GM23338 (cell line): ENCODE results near the gene AP2A2. TPM values are rescaled to one million over a fixed set of nuclear protein-coding genes. Genes with fewer than 3 reads are reported as not detected.

Source experiments
- ATAC-seq: fragments of 200-7000 bp; cut with Tn5 transposase; 3 replicates; pipeline ENCODE4 v1.9.1; 2020
- DNase-seq: peaks from one replicate; pipeline ENCODE4 v3.0.0-alpha.2; 2015; ENCODE audit warnings: low spot score
- H2AFZ ChIP-seq: fragments of 200-600 bp; sonication (generic); 2 replicates; pipeline ENCODE4 v1.8.0; 2016; ENCODE audit warnings: antibody characterized with exemption, mild to moderate bottlenecking, moderate library complexity
- H3F3A ChIP-seq: fragments of 200-600 bp; sonication (generic); replicated peaks from 2 replicates; pipeline ENCODE4 v1.8.0; 2017; ENCODE audit warnings: antibody characterized with exemption, mixed run types, low read depth
- H3K27ac ChIP-seq: fragments of 200-600 bp; sonication (generic); 2 replicates; pipeline ENCODE4 v1.6.1; 2016; ENCODE audit warnings: low read depth
- H3K27me3 ChIP-seq: fragments of 200-600 bp; sonication (generic); 2 replicates; pipeline ENCODE4 v1.8.0; 2016; ENCODE audit warnings: mild to moderate bottlenecking, mixed run types, moderate library complexity; ENCODE audit not compliant: insufficient read depth
- H3K36me3 ChIP-seq: fragments of 200-600 bp; sonication (generic); 2 replicates; pipeline ENCODE4 v1.8.0; 2016; ENCODE audit warnings: mild to moderate bottlenecking; ENCODE audit not compliant: insufficient read depth
- H3K4me1 ChIP-seq: fragments of 200-600 bp; sonication (generic); 2 replicates; pipeline ENCODE4 v1.8.0; 2016; ENCODE audit warnings: mild to moderate bottlenecking, moderate library complexity; ENCODE audit not compliant: insufficient read depth
- H3K4me2 ChIP-seq: fragments of 200-600 bp; sonication (generic); 2 replicates; pipeline ENCODE4 v1.7.1; 2017; ENCODE audit warnings: mixed run types
- H3K4me3 ChIP-seq: fragments of 200-600 bp; sonication (generic); 2 replicates; pipeline ENCODE4 v1.6.1; 2016; ENCODE audit warnings: mixed run types
- H3K79me2 ChIP-seq: fragments of 200-600 bp; sonication (generic); replicated peaks from 2 replicates; pipeline ENCODE4 v1.8.0; 2017; ENCODE audit warnings: mild to moderate bottlenecking; ENCODE audit not compliant: insufficient read depth
- H3K9me2 ChIP-seq: fragments of 200-600 bp; sonication (generic); 2 replicates; pipeline ENCODE4 v1.8.0; 2017; ENCODE audit not compliant: insufficient read depth
- H4K20me1 ChIP-seq: fragments of 200-600 bp; sonication (generic); replicated peaks from 2 replicates; pipeline ENCODE4 v1.8.0; 2017; ENCODE audit warnings: mild to moderate bottlenecking; ENCODE audit not compliant: insufficient read depth
- H3K27ac Mint-ChIP-seq: 2 replicates; pipeline ENCODE4 v1.8.0; 2020; ENCODE audit warnings: inconsistent platforms, mild to moderate bottlenecking, moderate library complexity, mixed read lengths
- H3K27me3 Mint-ChIP-seq: 3 replicates; pipeline ENCODE4 v1.8.0; 2022; ENCODE audit warnings: low read depth, mild to moderate bottlenecking, moderate library complexity, mixed read lengths, inconsistent platforms; ENCODE audit not compliant: insufficient read depth, poor library complexity
- H3K36me3 Mint-ChIP-seq: 3 replicates; pipeline ENCODE4 v1.8.0; 2021; ENCODE audit warnings: low read depth, mild to moderate bottlenecking, inconsistent platforms, moderate library complexity, mixed read lengths
- H3K4me1 Mint-ChIP-seq: 3 replicates; pipeline ENCODE4 v1.8.0; 2020; ENCODE audit warnings: mild to moderate bottlenecking, inconsistent platforms, mixed read lengths
- H3K4me3 Mint-ChIP-seq: 3 replicates; pipeline ENCODE4 v1.8.0; 2021; ENCODE audit warnings: moderate library complexity, mild to moderate bottlenecking, inconsistent platforms, mixed read lengths
- H3K9me3 Mint-ChIP-seq: 3 replicates; pipeline ENCODE4 v1.8.0; 2020; ENCODE audit warnings: moderate library complexity, mild to moderate bottlenecking, inconsistent platforms, mixed read lengths
- CREB1 ChIP-seq: fragments of 250-450 bp; sonication (Bioruptor Pico); IDR thresholded peaks from 2 replicates; pipeline ENCODE4 v1.5.0; 2020; ENCODE audit warnings: low read depth, mild to moderate bottlenecking, moderate library complexity
- EZH2 ChIP-seq: fragments of 200-600 bp; sonication (generic); IDR thresholded peaks from one replicate; pipeline ENCODE4 v1.8.0; 2017; ENCODE audit warnings: antibody characterized with exemption, mild to moderate bottlenecking, low read depth; ENCODE audit not compliant: unreplicated experiment
- JUNB ChIP-seq: IDR thresholded peaks from one replicate; pipeline ENCODE4 v1.6.1; 2016; ENCODE audit warnings: antibody characterized with exemption; ENCODE audit not compliant: unreplicated experiment
- NANOG ChIP-seq: IDR thresholded peaks from 2 replicates; pipeline ENCODE4 v1.6.1; 2016; ENCODE audit warnings: antibody characterized with exemption, borderline replicate concordance
- POLR2AphosphoS5 ChIP-seq: IDR thresholded peaks from 2 replicates; pipeline ENCODE4 v1.6.1; 2016; ENCODE audit warnings: antibody characterized with exemption, low read depth
- ZNF114 ChIP-seq: fragments of 250-450 bp; sonication (Bioruptor Pico); IDR thresholded peaks from 2 replicates; pipeline ENCODE4 v1.5.0; 2020; ENCODE audit warnings: mild to moderate bottlenecking, moderate library complexity
- ZNF331 ChIP-seq: fragments of 250-450 bp; sonication (Bioruptor Pico); IDR thresholded peaks from 2 replicates; pipeline ENCODE4 v1.5.0; 2020; ENCODE audit warnings: low read depth, mild to moderate bottlenecking, moderate library complexity
- polyA plus RNA-seq: library from polyadenylated mRNA; unstranded; fragments of >200 nt; fragmentation: Nextera tagmentation; extraction: Ambion mirVana; gene quantifications from 2 replicates; pipeline ENCODE4 v1.2.1, GENCODE V29; 2016
- total RNA-seq: library from RNA; depleted of rRNA; stranded (reverse); fragments of >200 nt; shearing (Covaris generic); gene quantifications from 2 replicates; pipeline ENCODE4 v1.2.3, GENCODE V29; 2014
- TF ChIP-seq, protein P1 (sequence below): IDR thresholded peaks from one replicate; pipeline ENCODE4 v1.6.1; 2018; ENCODE audit warnings: antibody characterized with exemption; ENCODE audit not compliant: unreplicated experiment
- TF ChIP-seq, protein P2 (sequence below), 2 experiments: fragments of 200-600 bp in 1 of 2; sonication (generic) in 1 of 2; conservative IDR thresholded peaks; 2 replicates each; pipeline versions ENCODE4 v1.5.1 to v1.6.1; 2016 to 2017; ENCODE audit warnings: antibody characterized with exemption in 2 of 2, low read depth in 2 of 2, mild to moderate bottlenecking in 2 of 2, moderate library complexity in 1 of 2
- TF ChIP-seq, protein P3 (sequence below): IDR thresholded peaks from 2 replicates; pipeline ENCODE4 v1.6.1; 2016; ENCODE audit warnings: antibody characterized with exemption

The AP2A2 gene
- total and polyA plus RNA-seq, 2 experiments from 2014 or later, result 23.7 to 47.5 TPM

- TF ChIP-seq, protein P1, sequence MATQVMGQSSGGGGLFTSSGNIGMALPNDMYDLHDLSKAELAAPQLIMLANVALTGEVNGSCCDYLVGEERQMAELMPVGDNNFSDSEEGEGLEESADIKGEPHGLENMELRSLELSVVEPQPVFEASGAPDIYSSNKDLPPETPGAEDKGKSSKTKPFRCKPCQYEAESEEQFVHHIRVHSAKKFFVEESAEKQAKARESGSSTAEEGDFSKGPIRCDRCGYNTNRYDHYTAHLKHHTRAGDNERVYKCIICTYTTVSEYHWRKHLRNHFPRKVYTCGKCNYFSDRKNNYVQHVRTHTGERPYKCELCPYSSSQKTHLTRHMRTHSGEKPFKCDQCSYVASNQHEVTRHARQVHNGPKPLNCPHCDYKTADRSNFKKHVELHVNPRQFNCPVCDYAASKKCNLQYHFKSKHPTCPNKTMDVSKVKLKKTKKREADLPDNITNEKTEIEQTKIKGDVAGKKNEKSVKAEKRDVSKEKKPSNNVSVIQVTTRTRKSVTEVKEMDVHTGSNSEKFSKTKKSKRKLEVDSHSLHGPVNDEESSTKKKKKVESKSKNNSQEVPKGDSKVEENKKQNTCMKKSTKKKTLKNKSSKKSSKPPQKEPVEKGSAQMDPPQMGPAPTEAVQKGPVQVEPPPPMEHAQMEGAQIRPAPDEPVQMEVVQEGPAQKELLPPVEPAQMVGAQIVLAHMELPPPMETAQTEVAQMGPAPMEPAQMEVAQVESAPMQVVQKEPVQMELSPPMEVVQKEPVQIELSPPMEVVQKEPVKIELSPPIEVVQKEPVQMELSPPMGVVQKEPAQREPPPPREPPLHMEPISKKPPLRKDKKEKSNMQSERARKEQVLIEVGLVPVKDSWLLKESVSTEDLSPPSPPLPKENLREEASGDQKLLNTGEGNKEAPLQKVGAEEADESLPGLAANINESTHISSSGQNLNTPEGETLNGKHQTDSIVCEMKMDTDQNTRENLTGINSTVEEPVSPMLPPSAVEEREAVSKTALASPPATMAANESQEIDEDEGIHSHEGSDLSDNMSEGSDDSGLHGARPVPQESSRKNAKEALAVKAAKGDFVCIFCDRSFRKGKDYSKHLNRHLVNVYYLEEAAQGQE, result no peak
- TF ChIP-seq, protein P2, sequence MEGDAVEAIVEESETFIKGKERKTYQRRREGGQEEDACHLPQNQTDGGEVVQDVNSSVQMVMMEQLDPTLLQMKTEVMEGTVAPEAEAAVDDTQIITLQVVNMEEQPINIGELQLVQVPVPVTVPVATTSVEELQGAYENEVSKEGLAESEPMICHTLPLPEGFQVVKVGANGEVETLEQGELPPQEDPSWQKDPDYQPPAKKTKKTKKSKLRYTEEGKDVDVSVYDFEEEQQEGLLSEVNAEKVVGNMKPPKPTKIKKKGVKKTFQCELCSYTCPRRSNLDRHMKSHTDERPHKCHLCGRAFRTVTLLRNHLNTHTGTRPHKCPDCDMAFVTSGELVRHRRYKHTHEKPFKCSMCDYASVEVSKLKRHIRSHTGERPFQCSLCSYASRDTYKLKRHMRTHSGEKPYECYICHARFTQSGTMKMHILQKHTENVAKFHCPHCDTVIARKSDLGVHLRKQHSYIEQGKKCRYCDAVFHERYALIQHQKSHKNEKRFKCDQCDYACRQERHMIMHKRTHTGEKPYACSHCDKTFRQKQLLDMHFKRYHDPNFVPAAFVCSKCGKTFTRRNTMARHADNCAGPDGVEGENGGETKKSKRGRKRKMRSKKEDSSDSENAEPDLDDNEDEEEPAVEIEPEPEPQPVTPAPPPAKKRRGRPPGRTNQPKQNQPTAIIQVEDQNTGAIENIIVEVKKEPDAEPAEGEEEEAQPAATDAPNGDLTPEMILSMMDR (conservative IDR thresholded peaks at IDR 0.05; ENCODE audit: low read depth in 2 of 2), result no peak
- TF ChIP-seq, protein P3, sequence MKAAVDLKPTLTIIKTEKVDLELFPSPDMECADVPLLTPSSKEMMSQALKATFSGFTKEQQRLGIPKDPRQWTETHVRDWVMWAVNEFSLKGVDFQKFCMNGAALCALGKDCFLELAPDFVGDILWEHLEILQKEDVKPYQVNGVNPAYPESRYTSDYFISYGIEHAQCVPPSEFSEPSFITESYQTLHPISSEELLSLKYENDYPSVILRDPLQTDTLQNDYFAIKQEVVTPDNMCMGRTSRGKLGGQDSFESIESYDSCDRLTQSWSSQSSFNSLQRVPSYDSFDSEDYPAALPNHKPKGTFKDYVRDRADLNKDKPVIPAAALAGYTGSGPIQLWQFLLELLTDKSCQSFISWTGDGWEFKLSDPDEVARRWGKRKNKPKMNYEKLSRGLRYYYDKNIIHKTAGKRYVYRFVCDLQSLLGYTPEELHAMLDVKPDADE, result no peak
- no peak for TF ChIP-seq JUNB
Measured at GRCh38 chr11:971092-971690, 45.5 kb downstream of the AP2A2 start (continued).

DNA sequence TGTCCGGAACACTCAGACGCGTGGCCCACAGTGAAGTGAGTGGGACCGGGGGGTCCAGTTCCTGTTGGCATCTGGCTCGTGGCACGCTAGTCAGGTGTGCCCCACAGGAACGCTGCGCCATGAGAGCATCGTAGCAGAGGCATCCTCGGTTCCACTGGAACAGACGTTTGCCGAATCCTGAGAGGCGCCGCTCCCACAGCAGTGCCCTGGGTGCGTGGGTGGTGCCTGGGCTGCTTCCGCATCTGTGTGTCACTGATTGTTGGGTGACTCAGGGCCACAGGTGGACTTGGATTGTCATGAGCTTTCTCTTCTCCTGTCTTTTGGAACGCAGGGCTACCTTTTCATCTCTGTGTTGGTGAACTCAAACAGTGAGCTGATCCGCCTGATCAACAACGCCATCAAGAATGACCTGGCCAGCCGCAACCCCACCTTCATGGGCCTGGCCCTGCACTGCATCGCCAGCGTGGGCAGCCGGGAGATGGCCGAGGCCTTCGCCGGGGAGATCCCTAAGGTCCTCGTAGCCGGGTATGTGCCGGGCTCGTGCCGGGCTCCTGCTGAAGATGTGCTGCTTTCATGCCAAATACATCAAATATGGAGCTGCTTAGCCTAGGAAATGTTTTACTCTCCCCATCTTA is 46.2 kb downstream of the AP2A2 start:
- ATAC-seq, result no peak
- Mint-ChIP-seq H3K4me1 (peaks cover 12% of the 10 kb centered on the region), H3K9me3 (no peaks in the 10 kb centered on the region; the same call in 2 of the 3 replicates), H3K27ac (no peak overlapping the region), H3K4me3 (no peak overlapping the region), H3K27me3 (peaks cover 11% of the 10 kb centered on the region), H3K36me3 (peaks cover 39% of the 10 kb centered on the region)
- Histone ChIP-seq H3K9me2 (no peaks in the 10 kb centered on the region), H3K36me3 (no peaks in the 10 kb centered on the region; the same call in none of the 2 replicates), H3F3A (no peaks in the 10 kb centered on the region), H3K79me2 (peaks cover 14% of the 10 kb centered on the region; the same call in 1 of the 2 replicates), H3K27ac (no peak overlapping the region), H3K4me3 (no peak overlapping the region), H4K20me1 (no peaks in the 10 kb centered on the region; the same call in 1 of the 2 replicates), H2AFZ (no peak overlapping the region), H3K4me1 (no peaks in the 10 kb centered on the region), H3K27me3 (no peaks in the 10 kb centered on the region), H3K4me2 (no peak overlapping the region)
- no peak for DNase-seq
- TF ChIP-seq, protein P1, result no peak
- no peak for TF ChIP-seq CREB1 (CRISPR knock-in tag)
- TF ChIP-seq POLR2AphosphoS5, result no peak
- no peak for TF ChIP-seq JUNB
- TF ChIP-seq EZH2, result no peak
- TF ChIP-seq ZNF114 (CRISPR knock-in tag), result no peak
- no peak for TF ChIP-seq ZNF331 (CRISPR knock-in tag)
- TF ChIP-seq NANOG, result no peak
